ENCODE results near the gene GGTLC2.

The GGTLC2 gene

GRCh38 chr22:22667966-22668880 lies 23.8 kb downstream of the GGTLC2 start:
- no peak for TF ChIP-seq CTCF (IDR thresholded peaks at IDR 0.05; ENCODE audit: low read depth, low read length)
- no peak overlapping the region for H3K4me3 ChIP-seq (ENCODE audit: low read depth, low read length)

DNA sequence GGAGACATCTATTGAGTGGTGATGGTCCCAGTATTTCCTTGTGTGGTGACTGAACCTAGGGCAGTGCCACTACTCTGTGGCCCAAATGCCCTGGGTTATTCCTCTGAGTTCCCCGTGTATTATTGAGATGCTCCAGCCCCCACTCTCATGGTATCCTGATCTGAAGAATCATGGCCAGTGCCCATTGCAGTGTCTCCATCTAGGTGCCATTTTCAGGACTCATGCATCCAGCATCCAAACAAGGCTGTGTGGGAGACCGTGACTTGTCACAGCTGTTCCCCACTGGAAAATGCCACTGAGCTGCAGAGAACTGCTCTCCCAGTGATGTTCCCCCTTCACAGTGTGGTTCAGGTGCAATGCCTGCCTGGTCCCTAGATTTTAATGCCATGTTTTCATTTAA lies 24.7 kb downstream of the GGTLC2 start:
- no peak for TF ChIP-seq CTCF (IDR thresholded peaks at IDR 0.05; ENCODE audit: low read depth, low read length)
- H3K4me3 ChIP-seq (ENCODE audit: low read depth, low read length), result no peak overlapping the region

DNA sequence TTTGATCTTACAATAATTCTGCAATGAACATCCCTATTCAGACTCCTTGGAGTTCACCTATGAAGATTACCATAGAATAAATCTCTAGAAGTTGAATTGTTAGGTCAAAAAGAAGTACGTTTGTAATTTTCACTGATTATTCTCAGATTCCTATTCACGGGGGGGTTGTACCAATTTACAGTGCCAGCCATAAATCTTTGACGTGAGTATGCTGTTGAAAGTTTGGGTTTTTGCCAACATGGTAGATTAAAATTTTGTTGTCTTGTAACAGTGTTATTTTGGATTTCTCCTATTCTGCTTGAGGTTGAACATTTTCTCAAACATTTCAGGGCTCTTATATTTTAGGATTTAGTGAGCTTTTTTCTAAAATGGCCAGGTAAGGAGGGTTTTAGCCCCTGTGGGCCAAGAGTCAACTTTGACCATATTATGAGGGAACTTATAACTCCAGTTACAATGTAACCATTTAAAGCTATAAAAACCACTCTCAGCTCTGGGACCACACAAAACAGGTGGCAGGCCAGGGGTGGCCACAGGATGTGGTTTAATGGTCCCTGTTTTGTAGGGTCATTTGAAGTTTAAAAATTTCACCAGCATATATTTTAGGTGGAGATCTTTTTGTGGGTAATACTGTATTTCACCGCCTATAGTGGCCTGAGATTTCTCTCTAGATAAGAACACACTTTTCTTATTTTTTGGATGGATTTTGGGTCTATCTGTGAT lies 25.8 kb downstream of the GGTLC2 start:
- H3K4me3 ChIP-seq (ENCODE audit: low read depth, low read length), result no peak overlapping the region

GRCh38 chr22:22671506-22671905 lies 27.1 kb downstream of the GGTLC2 start:
- H3K4me3 ChIP-seq (ENCODE audit: low read depth, low read length), result no peak overlapping the region
- TF ChIP-seq CTCF (IDR thresholded peaks at IDR 0.05; ENCODE audit: low read depth, low read length), result no peak

More for the DNA sequence above, 25.8 kb downstream of the GGTLC2 start:
- no peak for TF ChIP-seq CTCF (IDR thresholded peaks at IDR 0.05; ENCODE audit: low read depth, low read length)

- TF ChIP-seq CTCF (IDR thresholded peaks at IDR 0.05; ENCODE audit: low read depth, low read length), result no peak
- no peak overlapping the region for H3K4me3 ChIP-seq (ENCODE audit: low read depth, low read length)
Observed at GRCh38 chr22:22673099-22673498, 28.7 kb downstream of the GGTLC2 start.

DNA sequence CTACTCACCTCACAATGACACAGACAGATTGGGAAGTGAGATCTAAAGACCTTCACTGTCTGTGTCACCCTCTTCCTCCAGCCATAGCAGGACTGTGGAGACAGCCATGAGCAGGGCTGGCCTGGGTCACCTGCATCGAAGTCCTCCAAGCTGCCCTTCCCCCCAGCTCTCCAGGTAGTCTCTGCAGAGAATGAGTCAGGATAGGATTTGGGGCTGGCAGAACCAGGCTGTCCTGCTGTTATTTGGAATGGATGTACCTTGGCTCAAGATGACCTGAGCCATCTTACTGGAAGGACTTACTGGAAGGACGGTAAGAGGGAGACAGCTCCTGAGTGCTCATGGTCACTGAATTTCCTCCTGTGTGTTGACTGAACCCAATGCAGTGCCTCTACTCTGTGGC lies 29.2 kb downstream of the GGTLC2 start:
- H3K4me3 ChIP-seq (ENCODE audit: low read depth, low read length), result no peak overlapping the region
- no peak for TF ChIP-seq CTCF (IDR thresholded peaks at IDR 0.05; ENCODE audit: low read depth, low read length)

DNA sequence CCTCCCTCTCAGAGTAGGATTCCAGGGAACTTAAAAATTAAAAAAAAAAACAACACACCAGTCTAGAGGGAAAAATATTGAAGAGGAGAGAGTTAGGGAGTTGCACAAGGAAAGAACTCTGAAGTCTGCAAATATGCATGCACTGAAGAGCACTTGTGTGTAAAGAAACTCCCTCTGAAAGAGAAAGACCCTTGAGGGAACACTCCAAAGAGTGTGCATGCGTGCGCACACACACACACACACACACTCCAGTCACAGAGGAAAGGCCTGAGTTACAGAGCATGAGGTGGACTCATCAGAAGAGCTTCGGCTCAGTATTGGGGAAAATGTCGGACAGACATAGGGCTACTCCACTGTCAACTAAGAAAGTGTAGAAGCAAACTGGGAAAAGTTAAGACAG lies 30.1 kb downstream of the GGTLC2 start:
- no peak for TF ChIP-seq CTCF (IDR thresholded peaks at IDR 0.05; ENCODE audit: low read depth, low read length)
- H3K4me3 ChIP-seq (ENCODE audit: low read depth, low read length), result no peak overlapping the region
